Stimulated activated CD4-positive, alpha-beta T cell treated with anti-CD3 and anti-CD28 coated beads, Interleukin-1b, Interleukin-23, amount 100 ng/mL, for 1 hour (primary cell): ENCODE measurements around the gene ADCK2.
"Not testable (repeated sequence)": the region's sequence is repeated elsewhere in the genome, so short reads cannot be mapped to it uniquely, and the experiment has no call there.

Source experiments
- DNase-seq, 2 donors: peaks; one replicate each; pipeline ENCODE4 v3.0.0-alpha.2; 2020; ENCODE audit warnings: low read depth in 2 of 2

The ADCK2 gene

DNA sequence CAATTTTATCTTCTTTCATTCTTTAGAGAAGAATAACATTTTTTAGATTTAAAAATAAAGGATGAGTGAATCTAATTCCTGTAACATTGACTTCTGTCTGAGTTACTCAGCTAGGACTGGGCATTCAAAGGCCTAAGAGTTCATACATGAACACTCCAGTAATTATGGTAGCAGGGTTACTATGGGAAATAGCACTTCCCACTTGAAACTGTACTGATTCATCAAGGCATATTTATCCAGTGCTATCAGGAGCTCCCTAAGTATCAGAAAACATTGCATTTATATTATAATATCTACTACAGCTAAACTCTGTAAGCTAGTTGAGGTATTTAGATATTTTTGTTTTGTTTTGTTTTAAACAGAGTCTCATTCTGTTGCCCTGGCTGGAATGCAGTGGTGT lies 65.5 kb downstream of the ADCK2 start:
- DNase-seq: no peak

DNA sequence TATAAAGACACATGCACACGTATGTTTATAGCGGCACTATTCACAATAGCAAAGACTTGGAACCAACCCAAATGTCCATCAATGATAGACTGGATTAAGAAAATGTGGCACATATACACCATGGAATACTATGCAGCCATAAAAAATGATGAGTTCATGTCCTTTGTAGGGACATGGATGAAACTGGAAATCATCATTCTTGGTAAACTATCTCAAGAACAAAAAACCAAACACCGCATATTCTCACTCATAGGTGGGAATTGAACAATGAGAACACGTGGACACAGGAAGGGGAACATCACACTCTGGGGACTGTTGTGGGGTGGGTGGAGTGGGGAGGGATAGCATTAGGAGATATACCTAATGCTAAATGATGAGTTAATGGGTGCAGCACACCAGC lies 70.5 kb downstream of the ADCK2 start:
- not testable (repeated sequence) for DNase-seq

DNA sequence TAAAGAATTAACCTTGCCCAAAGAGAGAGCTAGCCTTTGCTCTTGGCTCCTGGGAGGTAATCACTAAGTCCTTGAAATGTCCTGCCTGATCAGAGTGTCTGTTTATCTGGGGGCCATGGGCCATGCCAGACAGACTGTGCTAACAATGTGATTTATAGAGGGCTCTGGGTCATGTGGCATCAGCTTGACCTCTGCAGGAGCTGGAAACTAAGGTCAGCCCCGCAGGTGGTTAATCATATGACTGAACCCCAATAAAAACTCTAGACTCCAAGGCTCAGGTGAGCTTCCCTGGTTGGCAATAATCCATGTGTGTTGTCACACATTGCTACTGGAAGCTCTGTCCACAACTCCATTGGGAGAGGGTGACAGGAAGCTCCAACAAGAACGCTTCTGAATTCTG lies 71.3 kb downstream of the ADCK2 start:
- no peak for DNase-seq
